Naive thymus-derived CD4-positive, alpha-beta T cell (primary cell): ENCODE results near the gene ZP2. TPM values are rescaled to one million over a fixed set of nuclear protein-coding genes. Genes with fewer than 3 reads are reported as not detected.
A peak's percentile ranks its signal among the peaks of the same experiment; 100 is the strongest.

ENCODE experiments used
- ATAC-seq: fragments of 150-1000 bp; cut with Tn5 transposase; 2 replicates; pipeline ENCODE4 v1.10.0; 2021; ENCODE audit warnings: mild to moderate bottlenecking, moderate library complexity
- CTCF ChIA-PET: fragments of 350-600 bp; sonication (Branson Sonifier 250); formaldehyde crosslinking; loops from one replicate; lab custom pipeline; 2021; ENCODE audit warnings: antibody characterized with exemption; lab: Charles Lee
- POLR2A ChIA-PET: fragments of 350-600 bp; sonication (Branson Sonifier 250); formaldehyde crosslinking; loops from one replicate; lab custom pipeline; 2021; ENCODE audit warnings: antibody characterized with exemption, inconsistent platforms; lab: Charles Lee
- DNase-seq, 9 donors: peaks; one replicate each; pipeline versions ENCODE4 v3.0.0 to v3.0.0-alpha.2; 2020 to 2022; ENCODE audit warnings: mixed read lengths in 1 of 9
- H3K27ac ChIP-seq: one replicate; pipeline ENCODE4 v1.7.0; 2013; ENCODE audit warnings: mild to moderate bottlenecking, low read depth, low read length, moderate library complexity
- H3K27me3 ChIP-seq, 2 donors: one replicate each; pipeline ENCODE4 v1.7.0; 2013; ENCODE audit warnings: low read length in 2 of 2, mild to moderate bottlenecking in 2 of 2, moderate library complexity in 2 of 2; ENCODE audit not compliant: control insufficient read depth in 2 of 2, insufficient read depth in 2 of 2
- H3K36me3 ChIP-seq, 3 experiments: 1 replicate in 2 of 3; 2 replicates in 1 of 3; pipeline ENCODE4 v1.7.0; 2013; ENCODE audit warnings: low read length in 3 of 3, mild to moderate bottlenecking in 3 of 3, moderate library complexity in 1 of 3; ENCODE audit not compliant: insufficient read depth in 3 of 3, control insufficient read depth in 2 of 3
- H3K4me1 ChIP-seq, 2 donors: one replicate each; pipeline ENCODE4 v1.7.0; 2013; ENCODE audit warnings: low read length in 2 of 2, mild to moderate bottlenecking in 2 of 2, moderate library complexity in 1 of 2; ENCODE audit not compliant: control insufficient read depth in 2 of 2, insufficient read depth in 2 of 2
- H3K4me3 ChIP-seq: 2 replicates; pipeline ENCODE4 v1.7.0; 2013; ENCODE audit warnings: mild to moderate bottlenecking, low read length
- H3K9me3 ChIP-seq, 3 experiments: 1 replicate in 2 of 3; 2 replicates in 1 of 3; pipeline ENCODE4 v1.7.0; 2013; ENCODE audit warnings: low read length in 3 of 3; ENCODE audit not compliant: control insufficient read depth in 2 of 3
- H3K27ac Mint-ChIP-seq, 9 donors: one replicate each; pipeline ENCODE4 v1.8.0; 2020 to 2022; ENCODE audit warnings: mixed read lengths in 9 of 9, mild to moderate bottlenecking in 8 of 9, moderate library complexity in 5 of 9, inconsistent platforms in 2 of 9
- H3K27me3 Mint-ChIP-seq, 5 donors: one replicate each; pipeline ENCODE4 v1.8.0; 2021 to 2022; ENCODE audit warnings: mixed read lengths in 5 of 5, mild to moderate bottlenecking in 1 of 5
- H3K36me3 Mint-ChIP-seq, 5 donors: one replicate each; pipeline ENCODE4 v1.8.0; 2020 to 2022; ENCODE audit warnings: mixed read lengths in 5 of 5, mild to moderate bottlenecking in 3 of 5, inconsistent platforms in 1 of 5
- H3K4me1 Mint-ChIP-seq, 7 donors: one replicate each; pipeline ENCODE4 v1.8.0; 2020 to 2022; ENCODE audit warnings: mixed read lengths in 7 of 7, mild to moderate bottlenecking in 3 of 7, inconsistent platforms in 1 of 7
- H3K4me3 Mint-ChIP-seq, 10 donors: one replicate each; pipeline ENCODE4 v1.8.0; 2020 to 2022; ENCODE audit warnings: mild to moderate bottlenecking in 10 of 10, mixed read lengths in 10 of 10, moderate library complexity in 6 of 10, inconsistent platforms in 2 of 10
- H3K9me3 Mint-ChIP-seq, 11 donors: one replicate each; pipeline ENCODE4 v1.8.0; 2020 to 2022; ENCODE audit warnings: mixed read lengths in 11 of 11, mild to moderate bottlenecking in 4 of 11, inconsistent platforms in 1 of 11, moderate library complexity in 1 of 11
- intact Hi-C, 2 donors: fragments of 100-400 bp; cut with micrococcal nuclease; formaldehyde crosslinking; loops; one replicate each; pipeline ENCODE4 v1.15.1; 2023
- polyA plus RNA-seq, 2 donors: library from polyadenylated mRNA; unstranded; fragments of 300-500 nt; fragmentation: Illumina TruSeq; gene quantifications; one replicate each; pipeline ENCODE4 v1.2.3, GENCODE V29; 2021
- total RNA-seq, 6 experiments: library from RNA in 5 of 6; stranded (reverse) in 5 of 6; gene quantifications; 1 replicate in 5 of 6; 2 replicates in 1 of 6; pipeline ENCODE4 v1.2.3 and lab custom pipeline; 2021 to 2026

The ZP2 gene
- total and polyA plus RNA-seq, 7 experiments from 2014 or later: not detected

DNA sequence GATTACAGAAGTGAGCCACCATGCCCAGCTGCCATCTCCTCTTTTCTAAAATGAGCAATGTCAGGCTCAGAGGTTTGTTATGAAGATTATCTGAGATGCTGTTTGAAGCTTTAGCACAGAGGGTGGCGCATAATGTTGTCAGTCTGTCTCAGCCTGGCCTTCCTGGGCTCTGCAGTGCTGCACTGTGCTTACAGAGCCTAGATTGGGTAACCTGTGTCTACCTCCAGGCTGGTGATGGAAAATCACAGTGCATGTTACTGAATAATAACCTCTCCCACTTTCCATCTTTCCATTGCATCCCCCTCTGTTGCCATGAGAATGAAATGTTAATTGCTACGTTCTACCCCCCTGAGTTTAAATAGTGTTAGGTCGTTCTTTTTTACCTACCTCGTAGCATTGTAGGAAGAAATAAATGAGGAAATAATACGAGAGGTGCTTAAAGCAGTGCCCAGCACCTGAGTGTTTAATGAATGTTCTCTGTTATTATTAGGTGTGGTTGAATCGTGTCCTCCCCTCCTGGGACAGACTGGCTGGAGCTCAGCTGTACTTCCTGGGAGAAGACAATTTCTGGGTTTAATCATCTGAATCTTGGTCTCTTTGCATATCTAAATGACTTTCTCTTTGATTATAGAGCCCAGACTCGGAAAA, 46.7 kb downstream of the ZP2 start:
- DNase-seq: no peak
- Histone ChIP-seq H3K4me3 (no peak overlapping the region), H3K27me3 (no peaks in the 10 kb centered on the region), H3K36me3 (peaks cover 0 to 29% (median 5%) of the 10 kb centered on the region in 3 experiments), H3K27ac (no peak overlapping the region), H3K9me3 (no peaks in the 10 kb centered on the region), H3K4me1 (peaks cover 1 to 2% of the 10 kb centered on the region in 2 donors)
- Mint-ChIP-seq H3K4me1 (peaks cover 5 to 27% (median 12%) of the 10 kb centered on the region in 7 donors), H3K27ac (no peak overlapping the region), H3K9me3 (no peaks in the 10 kb centered on the region), H3K4me3 (no peak overlapping the region), H3K27me3 (no peaks in the 10 kb centered on the region), H3K36me3 (peaks cover 0 to 35% (median 6%) of the 10 kb centered on the region in 5 donors)
- POLR2A ChIA-PET: no interaction called here
- intact Hi-C loops: no loop called here
- no peak for ATAC-seq
- CTCF ChIA-PET: no interaction called here

DNA sequence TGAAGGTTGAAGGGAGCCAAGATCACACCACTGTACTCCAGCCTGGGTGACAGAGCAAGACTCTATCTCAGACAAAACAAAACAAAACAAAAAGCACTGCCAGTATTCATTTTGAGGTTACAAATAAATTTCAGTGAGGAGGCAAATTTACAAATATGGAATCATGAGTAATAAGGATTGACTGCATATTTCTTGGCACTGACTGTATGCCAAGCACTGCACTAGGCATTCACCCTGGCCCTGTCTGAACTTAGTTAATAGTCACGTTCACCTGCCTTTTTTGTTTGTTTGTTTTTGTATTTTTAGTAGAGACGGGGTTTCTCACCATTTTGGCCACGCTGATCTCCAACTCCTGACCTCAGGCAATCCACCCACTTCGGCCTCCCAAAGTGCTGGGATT, 47.8 kb downstream of the ZP2 start:
- no peak for ATAC-seq
- H3K4me3 ChIP-seq: no peak overlapping the region
- peaks cover 10 to 30% (median 20%) of the 10 kb centered on the region in 7 donors for H3K4me1 Mint-ChIP-seq
- no peaks in the 10 kb centered on the region for H3K27me3 Mint-ChIP-seq
- POLR2A ChIA-PET: no interaction called here
- DNase-seq: no peak
- intact Hi-C loops: no loop called here
- H3K4me3 Mint-ChIP-seq: no peak overlapping the region
- peaks cover 0 to 35% (median 6%) of the 10 kb centered on the region in 5 donors for H3K36me3 Mint-ChIP-seq
- H3K4me1 ChIP-seq: peaks cover 3 to 6% of the 10 kb centered on the region in 2 donors
- CTCF ChIA-PET: no interaction called here
- no peaks in the 10 kb centered on the region for H3K9me3 Mint-ChIP-seq
- peaks cover 0 to 29% (median 5%) of the 10 kb centered on the region in 3 experiments for H3K36me3 ChIP-seq
- no peaks in the 10 kb centered on the region for H3K9me3 ChIP-seq
- no peaks in the 10 kb centered on the region for H3K27me3 ChIP-seq
- H3K27ac ChIP-seq: no peak overlapping the region
- no peak overlapping the region for H3K27ac Mint-ChIP-seq

DNA sequence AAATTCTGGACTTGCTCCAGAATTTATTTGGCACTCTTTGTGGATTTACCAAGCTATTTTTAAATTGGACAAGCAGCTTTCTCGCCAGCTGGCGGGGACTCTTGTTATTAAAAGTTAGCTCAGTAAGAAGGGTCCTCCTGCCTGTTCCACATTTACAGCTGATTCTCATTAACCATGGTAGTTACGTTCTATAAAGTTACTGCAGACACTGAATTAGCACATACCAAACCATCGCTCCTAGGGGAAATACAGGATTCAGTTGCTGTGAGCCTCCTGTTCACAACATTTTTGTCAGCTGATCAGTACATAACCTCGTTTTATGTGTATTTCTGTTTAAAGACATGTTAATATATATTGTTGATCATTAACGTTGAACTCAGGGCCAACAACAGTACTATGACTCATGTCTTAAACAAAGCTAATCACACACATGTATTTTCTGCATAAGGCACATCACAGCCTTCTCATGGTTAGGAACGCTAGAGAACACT, 48.7 kb downstream of the ZP2 start:
- peaks cover 9 to 12% of the 10 kb centered on the region in 2 donors for H3K4me1 ChIP-seq
- no peaks in the 10 kb centered on the region for H3K27me3 ChIP-seq
- ChIA-PET POLR2A (no interaction called here), CTCF (no interaction called here)
- H3K36me3 Mint-ChIP-seq: peaks cover 0 to 35% (median 6%) of the 10 kb centered on the region in 5 donors
- H3K9me3 ChIP-seq: no peaks in the 10 kb centered on the region
- peak overlapping the region in 1 of 9 donors; percentile 2 for H3K27ac Mint-ChIP-seq
- H3K27ac ChIP-seq: no peak overlapping the region
- no peaks in the 10 kb centered on the region for H3K27me3 Mint-ChIP-seq
- intact Hi-C loops: no loop called here
- peaks cover 10 to 36% (median 27%) of the 10 kb centered on the region in 7 donors for H3K4me1 Mint-ChIP-seq
- peaks cover 0 to 29% (median 5%) of the 10 kb centered on the region in 3 experiments for H3K36me3 ChIP-seq
- ATAC-seq (no peak), DNase-seq (no peak)
- no peak overlapping the region for H3K4me3 ChIP-seq
- no peak overlapping the region for H3K4me3 Mint-ChIP-seq
- H3K9me3 Mint-ChIP-seq: no peaks in the 10 kb centered on the region

DNA sequence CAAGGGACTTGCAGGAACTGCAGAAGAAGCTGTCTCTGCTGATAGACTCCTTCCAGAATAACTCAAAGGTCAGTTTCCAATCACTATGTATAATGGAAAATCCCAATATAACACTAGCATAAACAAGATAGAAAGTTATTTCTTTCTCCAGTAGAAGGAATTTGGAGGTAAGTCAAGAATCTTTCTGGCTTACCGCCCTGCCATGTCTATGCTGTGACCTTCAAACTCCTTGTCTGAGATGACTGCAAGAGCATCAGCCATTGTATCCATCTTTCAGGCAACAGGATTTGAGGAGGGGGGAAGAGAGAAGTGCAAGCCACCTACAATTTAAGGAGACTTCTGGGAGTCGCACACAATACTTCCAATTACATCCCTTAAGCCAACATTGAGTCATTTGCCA, 50.2 kb downstream of the ZP2 start:
- Histone ChIP-seq H3K9me3 (no peaks in the 10 kb centered on the region), H3K27ac (no peak overlapping the region), H3K4me1 (peaks cover 9 to 12% of the 10 kb centered on the region in 2 donors), H3K4me3 (no peak overlapping the region), H3K27me3 (no peaks in the 10 kb centered on the region), H3K36me3 (peaks cover 0 to 24% (median 0%) of the 10 kb centered on the region in 3 experiments)
- CTCF ChIA-PET: no interaction called here
- DNase-seq (no peak), ATAC-seq (no peak)
- H3K4me3 Mint-ChIP-seq: no peak overlapping the region
- intact Hi-C loops: no loop called here
- H3K9me3 Mint-ChIP-seq: no peaks in the 10 kb centered on the region
- H3K4me1 Mint-ChIP-seq: peaks cover 10 to 39% (median 30%) of the 10 kb centered on the region in 7 donors
- H3K27ac Mint-ChIP-seq: peak overlapping the region in 2 of 9 donors; percentile 28 to 38
- H3K36me3 Mint-ChIP-seq: peaks cover 0 to 32% (median 2%) of the 10 kb centered on the region in 5 donors
- H3K27me3 Mint-ChIP-seq: no peaks in the 10 kb centered on the region
- POLR2A ChIA-PET: no interaction called here

DNA sequence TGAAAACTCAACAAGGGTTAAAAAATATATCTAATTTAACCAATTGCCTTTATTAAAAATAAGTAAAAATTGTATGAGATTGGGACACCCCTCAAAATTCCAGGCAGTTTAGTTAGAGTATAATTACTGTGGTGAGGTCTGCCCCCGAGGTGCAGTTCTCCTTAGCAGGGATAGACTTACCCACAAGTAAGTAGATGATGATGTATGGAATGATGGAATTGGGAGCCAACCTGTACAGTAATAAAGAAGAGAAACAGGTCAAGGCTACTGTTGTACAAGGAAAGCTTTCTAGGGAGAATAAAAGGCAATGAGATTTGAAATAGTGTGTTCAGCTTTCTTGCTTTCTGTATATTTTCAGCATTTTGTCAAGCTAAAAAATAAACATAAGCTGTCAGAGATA, 51.1 kb downstream of the ZP2 start:
- H3K36me3 Mint-ChIP-seq: peaks cover 0 to 29% (median 2%) of the 10 kb centered on the region in 5 donors
- H3K9me3 Mint-ChIP-seq: no peaks in the 10 kb centered on the region
- Histone ChIP-seq H3K27ac (no peak overlapping the region), H3K4me1 (peaks cover 9 to 12% of the 10 kb centered on the region in 2 donors), H3K36me3 (peaks cover 0 to 23% (median 0%) of the 10 kb centered on the region in 3 experiments), H3K4me3 (no peak overlapping the region), H3K27me3 (no peaks in the 10 kb centered on the region), H3K9me3 (no peaks in the 10 kb centered on the region)
- intact Hi-C loops: no loop called here
- peaks cover 10 to 39% (median 30%) of the 10 kb centered on the region in 7 donors for H3K4me1 Mint-ChIP-seq
- no peak for DNase-seq
- no peaks in the 10 kb centered on the region for H3K27me3 Mint-ChIP-seq
- ChIA-PET POLR2A (no interaction called here), CTCF (no interaction called here)
- peak overlapping the region in 2 of 10 donors; percentile 15 to 92 for H3K4me3 Mint-ChIP-seq
- no peak for ATAC-seq
- H3K27ac Mint-ChIP-seq: peak overlapping the region in 2 of 9 donors; percentile 40 to 65

DNA sequence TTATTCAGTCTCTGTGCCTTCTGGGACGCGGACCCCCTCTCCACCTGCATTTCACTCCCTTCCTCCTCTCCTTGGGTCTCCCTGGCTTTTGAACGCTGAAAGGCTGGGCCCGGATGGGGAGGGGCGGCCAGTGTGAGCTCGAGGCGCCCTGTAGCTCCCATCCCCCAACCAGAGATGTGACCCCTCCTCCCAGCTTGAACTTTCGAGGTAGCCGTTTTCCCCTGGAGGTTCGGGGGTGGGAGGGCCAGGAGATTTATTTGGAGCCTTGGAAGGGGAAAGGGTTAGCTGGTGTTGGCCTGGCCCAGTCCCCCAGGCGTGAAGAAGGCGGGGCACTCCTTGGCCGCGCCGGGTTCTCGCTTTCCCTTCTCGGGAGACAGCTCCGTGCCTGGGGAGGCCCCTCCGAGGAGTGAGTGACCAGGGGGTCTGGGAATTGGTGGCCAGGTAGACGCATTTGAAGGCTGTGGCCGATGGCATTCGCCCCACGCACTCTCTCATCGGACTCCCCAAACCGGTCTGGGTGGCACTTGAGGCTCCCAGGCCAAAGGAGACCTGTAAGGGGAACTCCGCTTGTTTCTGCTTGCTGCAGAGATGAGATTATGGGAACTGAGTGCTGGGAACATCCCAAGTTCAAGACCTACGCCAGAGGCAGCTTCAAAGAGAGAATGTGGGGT, 52.0 kb downstream of the ZP2 start:
- peak overlapping the region; percentile 88 to 96 (median 94) for H3K4me3 Mint-ChIP-seq
- H3K36me3 Mint-ChIP-seq: peaks cover 0 to 23% (median 2%) of the 10 kb centered on the region in 5 donors
- H3K9me3 ChIP-seq: no peaks in the 10 kb centered on the region
- H3K9me3 Mint-ChIP-seq: no peaks in the 10 kb centered on the region
- H3K4me1 Mint-ChIP-seq: peaks cover 10 to 35% (median 30%) of the 10 kb centered on the region in 7 donors
- peak overlapping the region; percentile 40 to 91 (median 71) for H3K27ac Mint-ChIP-seq
- no peaks in the 10 kb centered on the region for H3K27me3 ChIP-seq
- peak overlapping the region; percentile 62 for H3K4me3 ChIP-seq
- peak; percentile 21 for ATAC-seq
- ChIA-PET POLR2A (interaction anchor here (0.8 to 2.1 kb wide), 3 partner anchors 8 to 352 kb away, joined by 3 to 13 read pairs (median 3); partner anchors contain the start of gene DNAH3), CTCF (interaction anchor here (0.5 kb wide), 1 partner anchor 354 kb away, joined by 3 read pairs; no protein-coding TSS in a partner anchor)
- H3K4me1 ChIP-seq: peaks cover 9 to 12% of the 10 kb centered on the region in 2 donors
- no peaks in the 10 kb centered on the region for H3K27me3 Mint-ChIP-seq
- intact Hi-C loops: loop anchor here (1.0 to 10.0 kb wide), 5 partner anchors 257 to 1031 kb away; partner anchors contain the start of genes DCUN1D3 (in 2 of the 2) and LYRM1 (in 2 of the 2)
- peak overlapping the region; percentile 65 for H3K27ac ChIP-seq
- peak in 8 of 9 donors; percentile 15 to 30 (median 22) for DNase-seq
- H3K36me3 ChIP-seq: peaks cover 0 to 14% (median 0%) of the 10 kb centered on the region in 3 experiments
